Measurements from ENCODE around the gene ARHGDIA.
A peak's percentile ranks its signal among the peaks of the same experiment; 100 is the strongest.
"Not testable (repeated sequence)": the region's sequence is repeated elsewhere in the genome, so short reads cannot be mapped to it uniquely, and the experiment has no call there.

Gene ARHGDIA

GRCh38 chr17:81844887-81845286 lies 26.2 kb downstream of the ARHGDIA start:
- no peak for DNase-seq (ENCODE audit: low read depth in 1 of 2, low spot score in 1 of 2)

GRCh38 chr17:81844327-81844851 lies 26.7 kb downstream of the ARHGDIA start:
- no peak for DNase-seq (ENCODE audit: low read depth in 1 of 2, low spot score in 1 of 2)

- no peak for DNase-seq (ENCODE audit: low read depth in 1 of 2, low spot score in 1 of 2)
These were observed 27.3 kb downstream of the ARHGDIA start for GRCh38 chr17:81843713-81844326.

GRCh38 chr17:81842725-81843504 lies 28.2 kb downstream of the ARHGDIA start:
- no peak for DNase-seq (ENCODE audit: low read depth in 1 of 2, low spot score in 1 of 2)

GRCh38 chr17:81842378-81842724 lies 28.8 kb downstream of the ARHGDIA start:
- DNase-seq (ENCODE audit: low read depth in 1 of 2, low spot score in 1 of 2) = no peak

- DNase-seq (ENCODE audit: low read depth in 1 of 2, low spot score in 1 of 2) = no peak
These were observed 29.3 kb downstream of the ARHGDIA start for GRCh38 chr17:81841866-81842265.

- no peak for DNase-seq (ENCODE audit: low read depth in 1 of 2, low spot score in 1 of 2)
These were observed 30.0 kb downstream of the ARHGDIA start for GRCh38 chr17:81840826-81841778.

GRCh38 chr17:81840059-81840458 lies 31.1 kb downstream of the ARHGDIA start:
- not testable (repeated sequence) for DNase-seq (ENCODE audit: low read depth in 1 of 2, low spot score in 1 of 2)

GRCh38 chr17:81839301-81839700 lies 31.8 kb downstream of the ARHGDIA start:
- DNase-seq (ENCODE audit: low read depth in 1 of 2, low spot score in 1 of 2) = no peak

GRCh38 chr17:81838753-81839255 lies 32.3 kb downstream of the ARHGDIA start:
- no peak for DNase-seq (ENCODE audit: low read depth in 1 of 2, low spot score in 1 of 2)

- DNase-seq (ENCODE audit: low read depth in 1 of 2, low spot score in 1 of 2) = no peak
These were observed 33.5 kb downstream of the ARHGDIA start for GRCh38 chr17:81837641-81838040.

GRCh38 chr17:81834831-81835267 lies 36.3 kb downstream of the ARHGDIA start, which contains the start of gene PPP1R27:
TSS of gene PPP1R27 (minus strand) at chr17:81835050. CDS start at chr17:81834953, 97 bp downstream.
- DNase-seq (ENCODE audit: low read depth in 1 of 2, low spot score in 1 of 2) = no peak

- no peak for DNase-seq (ENCODE audit: low read depth in 1 of 2, low spot score in 1 of 2)
These were observed 37.0 kb downstream of the ARHGDIA start for GRCh38 chr17:81833921-81834830.

- DNase-seq (ENCODE audit: low read depth in 1 of 2, low spot score in 1 of 2) = peak; percentile 87 to 94
These were observed 37.8 kb downstream of the ARHGDIA start, which contains the start of gene MCRIP1 for GRCh38 chr17:81833160-81833920. TSS of gene MCRIP1 (minus strand) at chr17:81833291. CDS start at chr17:81824506, 8,785 bp downstream.

- DNase-seq (ENCODE audit: low read depth in 1 of 2, low spot score in 1 of 2) = peak in 1 of 2 donors; percentile 38
These were observed 38.5 kb downstream of the ARHGDIA start for GRCh38 chr17:81832608-81833159.

- DNase-seq (ENCODE audit: low read depth in 1 of 2, low spot score in 1 of 2) = peak in 1 of 2 donors; percentile 18
These were observed 39.1 kb downstream of the ARHGDIA start for GRCh38 chr17:81831957-81832607.

- no peak for DNase-seq (ENCODE audit: low read depth in 1 of 2, low spot score in 1 of 2)
These were observed 39.6 kb downstream of the ARHGDIA start for GRCh38 chr17:81831563-81831956.

GRCh38 chr17:81829858-81830257 lies 41.3 kb downstream of the ARHGDIA start:
- DNase-seq (ENCODE audit: low read depth in 1 of 2, low spot score in 1 of 2) = no peak

Measured in stimulated activated CD4-positive, alpha-beta T cell treated with anti-CD3 and anti-CD28 coated beads, Interleukin-15, amount 100 ng/mL, for 1 hour (primary cell).